ENCODE measurements around the gene CNOT6. TPM values are rescaled to one million over a fixed set of nuclear protein-coding genes. Genes with fewer than 3 reads are reported as not detected.

Gene CNOT6
- total and polyA plus RNA-seq, 4 donors: 6.2 to 17.6 (median 14.2) TPM

GRCh38 chr5:180516440-180516839 lies 22.3 kb downstream of the CNOT6 start:
- intact Hi-C loops (cut with DNase I): no loop called here
- no peaks in the 10 kb centered on the region for H3K36me3 ChIP-seq (ENCODE audit: control insufficient read depth in 1 of 2, insufficient read depth in 2 of 2, low read length in 1 of 2)
- peaks cover 0 to 1% of the 10 kb centered on the region in 2 donors for H3K4me1 ChIP-seq (ENCODE audit: control insufficient read depth in 1 of 2, insufficient read depth in 2 of 2, low read length in 2 of 2)
- WGBS, 2 donors: 86 to 87% methylated on average over 5 of the region's 5 CpGs
- no peaks in the 10 kb centered on the region for H3K9me3 ChIP-seq (ENCODE audit: control insufficient read depth, low read length)
- no peaks in the 10 kb centered on the region for H3K27me3 ChIP-seq (ENCODE audit: control insufficient read depth in 1 of 2, insufficient read depth in 2 of 2, low read length in 1 of 2)
- ATAC-seq (ENCODE audit: low FRiP score): no peak
- no peak for DNase-seq
- no peak overlapping the region for H3K4me3 ChIP-seq (ENCODE audit: low read length in 2 of 2)
- H3K27ac ChIP-seq (ENCODE audit: low read depth in 1 of 2, low read length in 2 of 2): no peak overlapping the region

GRCh38 chr5:180519098-180519497 lies 24.9 kb downstream of the CNOT6 start:
- no peak for ATAC-seq (ENCODE audit: low FRiP score)
- no peak for DNase-seq
- no peak overlapping the region for H3K4me3 ChIP-seq (ENCODE audit: low read length in 2 of 2)
- 75 to 85% methylated on average over 3 of the region's 3 CpGs for WGBS, 2 donors
- no peak overlapping the region for H3K27ac ChIP-seq (ENCODE audit: low read depth in 1 of 2, low read length in 2 of 2)
- intact Hi-C loops (cut with DNase I): no loop called here
- H3K9me3 ChIP-seq (ENCODE audit: control insufficient read depth, low read length): no peaks in the 10 kb centered on the region
- H3K4me1 ChIP-seq (ENCODE audit: control insufficient read depth in 1 of 2, insufficient read depth in 2 of 2, low read length in 2 of 2): no peaks in the 10 kb centered on the region
- no peaks in the 10 kb centered on the region for H3K27me3 ChIP-seq (ENCODE audit: control insufficient read depth in 1 of 2, insufficient read depth in 2 of 2, low read length in 1 of 2)
- H3K36me3 ChIP-seq (ENCODE audit: control insufficient read depth in 1 of 2, insufficient read depth in 2 of 2, low read length in 1 of 2): no peaks in the 10 kb centered on the region

- no peak for DNase-seq
- Histone ChIP-seq H3K9me3 (ENCODE audit: control insufficient read depth, low read length) (no peaks in the 10 kb centered on the region), H3K27ac (ENCODE audit: low read depth in 1 of 2, low read length in 2 of 2) (no peak overlapping the region), H3K4me1 (ENCODE audit: control insufficient read depth in 1 of 2, insufficient read depth in 2 of 2, low read length in 2 of 2) (no peaks in the 10 kb centered on the region), H3K27me3 (ENCODE audit: control insufficient read depth in 1 of 2, insufficient read depth in 2 of 2, low read length in 1 of 2) (no peaks in the 10 kb centered on the region), H3K4me3 (ENCODE audit: low read length in 2 of 2) (no peak overlapping the region), H3K36me3 (ENCODE audit: control insufficient read depth in 1 of 2, insufficient read depth in 2 of 2, low read length in 1 of 2) (no peaks in the 10 kb centered on the region)
- intact Hi-C loops (cut with DNase I): no loop called here
- ATAC-seq (ENCODE audit: low FRiP score): no peak
- 97 to 98% methylated on average over 3 of the region's 3 CpGs for WGBS, 2 donors
Measured at GRCh38 chr5:180521101-180521500, 26.9 kb downstream of the CNOT6 start.

DNA sequence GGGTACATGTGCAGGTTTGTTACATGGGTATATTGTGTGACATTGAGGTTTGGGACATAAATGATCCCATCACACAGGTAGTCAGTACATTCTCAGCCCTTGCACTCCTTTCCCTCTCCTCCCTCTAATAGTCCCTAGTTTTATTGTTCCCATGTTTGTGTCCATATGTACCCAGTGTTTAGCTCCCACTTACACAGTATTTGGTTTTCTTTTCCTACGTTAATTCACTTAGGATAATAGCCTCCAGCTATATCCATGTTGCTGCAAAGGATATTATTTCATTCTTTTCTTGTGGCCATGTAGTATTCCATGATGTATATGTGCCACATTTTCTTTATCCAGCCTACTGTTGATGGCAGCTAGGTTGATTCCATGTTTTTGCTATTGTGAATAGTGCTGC lies 27.4 kb downstream of the CNOT6 start:
- intact Hi-C loops (cut with DNase I): no loop called here
- no peak overlapping the region for H3K4me3 ChIP-seq (ENCODE audit: low read length in 2 of 2)
- no peaks in the 10 kb centered on the region for H3K36me3 ChIP-seq (ENCODE audit: control insufficient read depth in 1 of 2, insufficient read depth in 2 of 2, low read length in 1 of 2)
- no peak overlapping the region for H3K27ac ChIP-seq (ENCODE audit: low read depth in 1 of 2, low read length in 2 of 2)
- WGBS, 2 donors: 91 to 94% methylated on average over 1 of the region's 1 CpG
- no peak for DNase-seq
- H3K27me3 ChIP-seq (ENCODE audit: control insufficient read depth in 1 of 2, insufficient read depth in 2 of 2, low read length in 1 of 2): no peaks in the 10 kb centered on the region
- no peaks in the 10 kb centered on the region for H3K4me1 ChIP-seq (ENCODE audit: control insufficient read depth in 1 of 2, insufficient read depth in 2 of 2, low read length in 2 of 2)
- ATAC-seq (ENCODE audit: low FRiP score): no peak
- H3K9me3 ChIP-seq (ENCODE audit: control insufficient read depth, low read length): no peaks in the 10 kb centered on the region

GRCh38 chr5:180522330-180522729 lies 28.2 kb downstream of the CNOT6 start:
- intact Hi-C loops (cut with DNase I): no loop called here
- Histone ChIP-seq H3K9me3 (ENCODE audit: control insufficient read depth, low read length) (no peaks in the 10 kb centered on the region), H3K36me3 (ENCODE audit: control insufficient read depth in 1 of 2, insufficient read depth in 2 of 2, low read length in 1 of 2) (no peaks in the 10 kb centered on the region), H3K27ac (ENCODE audit: low read depth in 1 of 2, low read length in 2 of 2) (no peak overlapping the region), H3K27me3 (ENCODE audit: control insufficient read depth in 1 of 2, insufficient read depth in 2 of 2, low read length in 1 of 2) (no peaks in the 10 kb centered on the region), H3K4me3 (ENCODE audit: low read length in 2 of 2) (no peak overlapping the region), H3K4me1 (ENCODE audit: control insufficient read depth in 1 of 2, insufficient read depth in 2 of 2, low read length in 2 of 2) (no peaks in the 10 kb centered on the region)
- DNase-seq (no peak), ATAC-seq (ENCODE audit: low FRiP score) (no peak)
- WGBS, 2 donors: 74 to 78% methylated on average over 5 of the region's 5 CpGs

- WGBS, 2 donors: 37 to 41% methylated on average over 4 of the region's 4 CpGs
- Histone ChIP-seq H3K36me3 (ENCODE audit: control insufficient read depth in 1 of 2, insufficient read depth in 2 of 2, low read length in 1 of 2) (no peaks in the 10 kb centered on the region), H3K27ac (ENCODE audit: low read depth in 1 of 2, low read length in 2 of 2) (no peak overlapping the region), H3K27me3 (ENCODE audit: control insufficient read depth in 1 of 2, insufficient read depth in 2 of 2, low read length in 1 of 2) (no peaks in the 10 kb centered on the region), H3K4me1 (ENCODE audit: control insufficient read depth in 1 of 2, insufficient read depth in 2 of 2, low read length in 2 of 2) (no peaks in the 10 kb centered on the region), H3K4me3 (ENCODE audit: low read length in 2 of 2) (no peak overlapping the region), H3K9me3 (ENCODE audit: control insufficient read depth, low read length) (no peaks in the 10 kb centered on the region)
- DNase-seq (no peak), ATAC-seq (ENCODE audit: low FRiP score) (no peak)
- intact Hi-C loops (cut with DNase I): no loop called here
Measured at GRCh38 chr5:180523629-180524466, 29.7 kb downstream of the CNOT6 start.

DNA sequence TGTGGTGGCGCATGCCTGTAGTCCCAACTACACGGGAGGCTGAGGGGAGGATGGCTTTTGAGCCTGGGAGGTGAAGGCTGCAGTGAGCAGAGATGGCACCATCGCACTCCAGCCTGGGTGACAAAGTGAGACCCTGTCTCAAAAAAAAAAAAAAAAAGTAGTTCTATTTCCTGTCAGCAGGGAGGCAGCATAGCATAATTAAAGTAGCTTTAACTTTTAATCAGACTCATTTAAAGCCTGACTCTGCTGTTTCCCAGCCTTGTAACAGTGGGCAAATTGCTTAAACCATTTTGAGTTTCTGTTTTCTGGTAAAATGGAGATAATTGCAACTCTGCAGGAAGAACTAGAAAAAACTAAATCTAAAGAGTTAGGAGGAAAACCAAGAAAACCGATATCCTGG lies 31.2 kb downstream of the CNOT6 start:
- Histone ChIP-seq H3K4me3 (ENCODE audit: low read length in 2 of 2) (no peak overlapping the region), H3K36me3 (ENCODE audit: control insufficient read depth in 1 of 2, insufficient read depth in 2 of 2, low read length in 1 of 2) (no peaks in the 10 kb centered on the region), H3K27ac (ENCODE audit: low read depth in 1 of 2, low read length in 2 of 2) (no peak overlapping the region), H3K27me3 (ENCODE audit: control insufficient read depth in 1 of 2, insufficient read depth in 2 of 2, low read length in 1 of 2) (no peaks in the 10 kb centered on the region), H3K9me3 (ENCODE audit: control insufficient read depth, low read length) (no peaks in the 10 kb centered on the region), H3K4me1 (ENCODE audit: control insufficient read depth in 1 of 2, insufficient read depth in 2 of 2, low read length in 2 of 2) (no peaks in the 10 kb centered on the region)
- no peak for ATAC-seq (ENCODE audit: low FRiP score)
- 93 to 96% methylated on average over 4 of the region's 4 CpGs for WGBS, 2 donors
- no peak for DNase-seq
- intact Hi-C loops (cut with DNase I): no loop called here

DNA sequence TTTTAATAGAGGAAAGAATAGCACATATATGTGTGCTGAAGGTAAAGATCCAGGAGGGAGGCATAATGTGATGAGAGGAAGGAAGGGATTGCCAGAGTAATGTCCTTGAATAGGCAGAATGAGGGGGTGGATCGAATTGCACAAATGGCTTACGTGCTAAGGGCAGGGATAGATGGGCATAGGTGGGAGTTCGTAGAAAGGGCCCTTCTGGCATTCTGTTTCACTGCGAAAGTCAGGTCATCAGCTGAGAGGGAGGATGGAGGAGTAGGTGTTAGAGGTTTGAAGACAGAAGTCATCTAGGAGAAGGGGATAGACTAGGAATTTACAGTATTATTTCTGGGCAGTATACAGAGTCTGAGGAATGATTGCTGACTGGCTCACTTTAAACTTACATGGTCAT lies 32.1 kb downstream of the CNOT6 start:
- Histone ChIP-seq H3K27me3 (ENCODE audit: control insufficient read depth in 1 of 2, insufficient read depth in 2 of 2, low read length in 1 of 2) (no peaks in the 10 kb centered on the region), H3K4me3 (ENCODE audit: low read length in 2 of 2) (no peak overlapping the region), H3K9me3 (ENCODE audit: control insufficient read depth, low read length) (no peaks in the 10 kb centered on the region), H3K4me1 (ENCODE audit: control insufficient read depth in 1 of 2, insufficient read depth in 2 of 2, low read length in 2 of 2) (no peaks in the 10 kb centered on the region), H3K36me3 (ENCODE audit: control insufficient read depth in 1 of 2, insufficient read depth in 2 of 2, low read length in 1 of 2) (no peaks in the 10 kb centered on the region), H3K27ac (ENCODE audit: low read depth in 1 of 2, low read length in 2 of 2) (no peak overlapping the region)
- intact Hi-C loops (cut with DNase I): no loop called here
- 71 to 84% methylated on average over 4 of the region's 4 CpGs for WGBS, 2 donors
- DNase-seq: no peak
- no peak for ATAC-seq (ENCODE audit: low FRiP score)

- ATAC-seq (ENCODE audit: low FRiP score) (no peak), DNase-seq (no peak)
- H3K27ac ChIP-seq (ENCODE audit: low read depth in 1 of 2, low read length in 2 of 2): no peak overlapping the region
Measured at GRCh38 chr5:180527659-180528058, 33.5 kb downstream of the CNOT6 start.

More at GRCh38 chr5:180527659-180528058, 33.5 kb downstream of the CNOT6 start:
- peaks cover 0 to 1% of the 10 kb centered on the region in 2 donors for H3K36me3 ChIP-seq (ENCODE audit: control insufficient read depth in 1 of 2, insufficient read depth in 2 of 2, low read length in 1 of 2)
- H3K27me3 ChIP-seq (ENCODE audit: control insufficient read depth in 1 of 2, insufficient read depth in 2 of 2, low read length in 1 of 2): no peaks in the 10 kb centered on the region
- intact Hi-C loops (cut with DNase I): no loop called here
- WGBS, 2 donors: 96 to 97% methylated on average over 15 of the region's 15 CpGs
- no peaks in the 10 kb centered on the region for H3K4me1 ChIP-seq (ENCODE audit: control insufficient read depth in 1 of 2, insufficient read depth in 2 of 2, low read length in 2 of 2)
- no peaks in the 10 kb centered on the region for H3K9me3 ChIP-seq (ENCODE audit: control insufficient read depth, low read length)
- H3K4me3 ChIP-seq (ENCODE audit: low read length in 2 of 2): no peak overlapping the region
